ENCODE results near the gene TRIM14.

TRIM14 gene

GRCh38 chr9:98118640-98119601 is at the start of gene TRIM14:
Gene TRIM14 (minus strand): TSS chr9:98119222. CDS start chr9:98119188, 34 bp downstream.
- DNase-seq (ENCODE audit: low read depth): no peak
- TF ChIP-seq CTCF (IDR thresholded peaks at IDR 0.05; ENCODE audit: low read depth, low read length, missing control alignments): no peak
- in situ Hi-C loops (cut with HindIII; ENCODE audit: low sequenced_read_pairs): no loop called here
- peak within 1 kb of the TSS; percentile 69 for H3K4me3 ChIP-seq (ENCODE audit: low read depth, low read length)

- no peak for DNase-seq (ENCODE audit: low read depth)
- in situ Hi-C loops (cut with HindIII; ENCODE audit: low sequenced_read_pairs): no loop called here
- TF ChIP-seq CTCF (IDR thresholded peaks at IDR 0.05; ENCODE audit: low read depth, low read length, missing control alignments): no peak
- no peak overlapping the region for H3K4me3 ChIP-seq (ENCODE audit: low read depth, low read length)
Measured at GRCh38 chr9:98168153-98168780, 49.2 kb upstream of the TRIM14 start.

GRCh38 chr9:98164912-98165311 is 45.9 kb upstream of the TRIM14 start:
- H3K4me3 ChIP-seq (ENCODE audit: low read depth, low read length): no peak overlapping the region
- no peak for TF ChIP-seq CTCF (IDR thresholded peaks at IDR 0.05; ENCODE audit: low read depth, low read length, missing control alignments)
- in situ Hi-C loops (cut with HindIII; ENCODE audit: low sequenced_read_pairs): no loop called here
- DNase-seq (ENCODE audit: low read depth): no peak

GRCh38 chr9:98162613-98163012 is 43.6 kb upstream of the TRIM14 start:
- in situ Hi-C loops (cut with HindIII; ENCODE audit: low sequenced_read_pairs): no loop called here

GRCh38 chr9:98161851-98162250 is 42.8 kb upstream of the TRIM14 start:
- no peak for TF ChIP-seq CTCF (IDR thresholded peaks at IDR 0.05; ENCODE audit: low read depth, low read length, missing control alignments)
- in situ Hi-C loops (cut with HindIII; ENCODE audit: low sequenced_read_pairs): no loop called here
- H3K4me3 ChIP-seq (ENCODE audit: low read depth, low read length): no peak overlapping the region
- DNase-seq (ENCODE audit: low read depth): no peak

More at GRCh38 chr9:98162613-98163012, 43.6 kb upstream of the TRIM14 start:
- no peak for DNase-seq (ENCODE audit: low read depth)
- H3K4me3 ChIP-seq (ENCODE audit: low read depth, low read length): no peak overlapping the region
- TF ChIP-seq CTCF (IDR thresholded peaks at IDR 0.05; ENCODE audit: low read depth, low read length, missing control alignments): no peak

GRCh38 chr9:98159790-98160189 is 40.8 kb upstream of the TRIM14 start:
- no peak for TF ChIP-seq CTCF (IDR thresholded peaks at IDR 0.05; ENCODE audit: low read depth, low read length, missing control alignments)
- in situ Hi-C loops (cut with HindIII; ENCODE audit: low sequenced_read_pairs): no loop called here
- no peak overlapping the region for H3K4me3 ChIP-seq (ENCODE audit: low read depth, low read length)
- DNase-seq (ENCODE audit: low read depth): no peak

Measured in astrocyte of the cerebellum (primary cell).